Muscle of leg (tissue), 11 donors: ENCODE data around the gene PTGES. TPM values are rescaled to one million over a fixed set of nuclear protein-coding genes. Genes with fewer than 3 reads are reported as not detected.
"Not testable (repeated sequence)": the region's sequence is repeated elsewhere in the genome, so short reads cannot be mapped to it uniquely, and the experiment has no call there.

ENCODE experiments used
- DNase-seq: peaks from one replicate; pipeline ENCODE4 v3.0.0; 2013
- H3K27ac ChIP-seq: one replicate; pipeline ENCODE4 v1.5.1; 2013; ENCODE audit warnings: mild to moderate bottlenecking, low read length, control low read depth
- H3K27me3 ChIP-seq: one replicate; pipeline ENCODE4 v1.6.1; 2013; ENCODE audit warnings: low read length; ENCODE audit not compliant: control insufficient read depth, insufficient read depth
- H3K36me3 ChIP-seq: one replicate; pipeline ENCODE4 v1.6.1; 2013; ENCODE audit warnings: low read length; ENCODE audit not compliant: control insufficient read depth, insufficient read depth
- H3K4me1 ChIP-seq: one replicate; pipeline ENCODE4 v1.6.1; 2013; ENCODE audit warnings: low read length; ENCODE audit not compliant: control insufficient read depth, insufficient read depth
- H3K4me3 ChIP-seq: one replicate; pipeline ENCODE4 v1.5.1; 2013; ENCODE audit warnings: low read length, control low read depth
- H3K9me3 ChIP-seq: replicated peaks from 2 replicates; pipeline ENCODE4 v1.6.1; 2013; ENCODE audit warnings: low read depth, low read length; ENCODE audit not compliant: control insufficient read depth
- WGBS: methylation state at CpG from one replicate; pipeline ENCODE4 v1.1.5; 2013; ENCODE audit warnings: missing lambda C conversion rate; ENCODE audit not compliant: insufficient coverage; 5-methylcytosine and 5-hydroxymethylcytosine counted together
- polyA plus RNA-seq, 8 donors: library from polyadenylated mRNA; unstranded; fragments of 120-200 nt; gene quantifications; one replicate each; pipeline versions ENCODE4 v1.2.1 to v1.2.3, GENCODE V29; 2013; ENCODE audit warnings: inconsistent platforms in 1 of 8, low replicate concordance in 1 of 8; ENCODE audit not compliant: insufficient read length in 8 of 8, insufficient read depth in 1 of 8
- total RNA-seq: library from RNA; stranded (reverse); fragments of 120-200 nt; gene quantifications from one replicate; pipeline ENCODE4 v1.2.4, GENCODE V29; 2013

The PTGES gene
- total and polyA plus RNA-seq, 9 donors, result 6.7 to 10.5 (median 8.5) TPM

GRCh38 chr9:129773262-129774048, 20.6 kb upstream of the PTGES start:
- no peaks in the 10 kb centered on the region for H3K9me3 ChIP-seq

DNA sequence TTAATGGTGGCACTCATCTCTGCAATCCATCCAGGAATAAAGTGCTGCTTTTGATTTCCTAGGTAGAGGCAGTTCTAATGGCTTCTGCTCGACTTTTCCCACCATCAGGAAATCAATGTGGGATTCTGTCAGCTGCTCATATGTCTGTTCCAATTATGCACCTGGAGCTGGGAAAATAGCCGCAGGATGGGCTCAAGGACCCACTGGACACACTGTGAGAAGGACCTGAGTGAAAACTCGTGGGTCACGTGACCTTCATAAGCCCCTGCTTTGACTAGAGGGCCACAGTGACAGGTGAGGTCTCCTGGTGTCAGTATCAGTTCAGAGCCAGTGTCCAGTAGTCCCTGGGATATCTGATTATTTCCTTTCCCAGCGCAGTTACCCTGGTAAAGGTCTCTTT, 17.9 kb upstream of the PTGES start:
- Histone ChIP-seq H3K9me3 (no peaks in the 10 kb centered on the region), H3K4me3 (no peak overlapping the region), H3K36me3 (no peaks in the 10 kb centered on the region), H3K27me3 (no peaks in the 10 kb centered on the region), H3K27ac (no peak overlapping the region), H3K4me1 (peaks cover 5% of the 10 kb centered on the region)
- no peak for DNase-seq
- 59% methylated on average over 4 of the region's 5 CpGs for WGBS

More at GRCh38 chr9:129773262-129774048, 20.6 kb upstream of the PTGES start:
- no peaks in the 10 kb centered on the region for H3K36me3 ChIP-seq
- 80% methylated on average over 1 of the region's 10 CpGs for WGBS
- no peak overlapping the region for H3K4me3 ChIP-seq
- DNase-seq, result no peak
- no peaks in the 10 kb centered on the region for H3K27me3 ChIP-seq
- peaks cover 23% of the 10 kb centered on the region for H3K4me1 ChIP-seq
- no peak overlapping the region for H3K27ac ChIP-seq

- H3K36me3 ChIP-seq, result no peaks in the 10 kb centered on the region
- H3K4me1 ChIP-seq, result no peaks in the 10 kb centered on the region
- DNase-seq, result no peak
- H3K4me3 ChIP-seq, result no peak overlapping the region
- no peaks in the 10 kb centered on the region for H3K27me3 ChIP-seq
- H3K27ac ChIP-seq, result no peak overlapping the region
- 80% methylated on average over 4 of the region's 5 CpGs for WGBS
- no peaks in the 10 kb centered on the region for H3K9me3 ChIP-seq
These were observed 16.8 kb upstream of the PTGES start for GRCh38 chr9:129769669-129770068.

DNA sequence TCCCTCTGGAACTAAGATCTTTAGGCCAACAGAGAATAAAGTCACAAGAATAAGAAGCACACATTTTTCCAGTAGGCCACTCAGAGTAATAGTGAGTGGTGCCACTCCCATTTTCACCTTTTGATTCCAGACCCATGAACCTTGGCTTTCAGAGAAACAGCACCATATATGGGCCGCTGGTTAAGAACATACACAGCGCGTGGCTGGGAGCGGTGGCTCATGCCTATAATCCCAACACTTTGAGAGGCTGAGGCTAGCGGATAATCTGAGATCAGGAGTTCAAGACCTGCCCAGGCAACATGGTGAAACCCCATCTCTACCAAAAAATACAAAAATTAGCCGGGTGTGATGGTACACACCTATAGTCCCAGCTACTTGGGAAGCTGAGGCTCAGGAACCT, 15.6 kb upstream of the PTGES start:
- Histone ChIP-seq H3K36me3 (no peaks in the 10 kb centered on the region), H3K4me1 (peaks cover 3% of the 10 kb centered on the region), H3K4me3 (no peak overlapping the region), H3K27me3 (no peaks in the 10 kb centered on the region), H3K27ac (no peak overlapping the region), H3K9me3 (no peaks in the 10 kb centered on the region)
- no peak for DNase-seq
- 96% methylated on average over 4 of the region's 6 CpGs for WGBS

DNA sequence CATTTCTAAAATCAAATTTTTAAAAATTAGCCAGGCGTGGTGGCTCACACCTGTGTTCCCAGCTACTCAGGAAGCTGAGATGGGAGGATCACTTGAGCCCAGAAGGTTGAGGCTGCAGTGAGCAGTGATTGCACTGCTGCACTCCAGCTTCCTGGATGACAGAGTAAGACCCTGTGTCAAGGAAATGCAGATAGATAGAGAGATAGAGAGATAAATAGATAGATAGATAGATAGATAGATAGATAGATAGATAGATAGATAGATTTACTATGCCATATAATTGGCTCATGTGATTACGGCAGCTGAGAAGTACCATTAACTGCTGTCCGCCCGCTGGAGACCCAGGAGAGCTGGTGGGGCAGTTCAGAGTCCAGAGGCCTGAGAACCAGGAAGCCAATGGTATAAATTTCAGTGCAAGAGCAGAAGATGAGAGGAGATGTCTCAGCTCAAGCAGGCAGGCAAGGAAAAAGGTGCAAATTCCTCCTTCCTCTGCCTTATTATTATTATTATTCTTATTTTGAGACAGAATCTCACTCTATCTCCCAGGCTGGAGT, 13.0 kb upstream of the PTGES start:
- H3K36me3 ChIP-seq, result no peaks in the 10 kb centered on the region
- H3K27me3 ChIP-seq, result peaks cover 3% of the 10 kb centered on the region
- H3K27ac ChIP-seq, result no peak overlapping the region
- no peaks in the 10 kb centered on the region for H3K9me3 ChIP-seq
- peaks cover 22% of the 10 kb centered on the region for H3K4me1 ChIP-seq
- WGBS, result 90% methylated on average over 4 of the region's 4 CpGs
- H3K4me3 ChIP-seq, result no peak overlapping the region
- DNase-seq, result no peak

DNA sequence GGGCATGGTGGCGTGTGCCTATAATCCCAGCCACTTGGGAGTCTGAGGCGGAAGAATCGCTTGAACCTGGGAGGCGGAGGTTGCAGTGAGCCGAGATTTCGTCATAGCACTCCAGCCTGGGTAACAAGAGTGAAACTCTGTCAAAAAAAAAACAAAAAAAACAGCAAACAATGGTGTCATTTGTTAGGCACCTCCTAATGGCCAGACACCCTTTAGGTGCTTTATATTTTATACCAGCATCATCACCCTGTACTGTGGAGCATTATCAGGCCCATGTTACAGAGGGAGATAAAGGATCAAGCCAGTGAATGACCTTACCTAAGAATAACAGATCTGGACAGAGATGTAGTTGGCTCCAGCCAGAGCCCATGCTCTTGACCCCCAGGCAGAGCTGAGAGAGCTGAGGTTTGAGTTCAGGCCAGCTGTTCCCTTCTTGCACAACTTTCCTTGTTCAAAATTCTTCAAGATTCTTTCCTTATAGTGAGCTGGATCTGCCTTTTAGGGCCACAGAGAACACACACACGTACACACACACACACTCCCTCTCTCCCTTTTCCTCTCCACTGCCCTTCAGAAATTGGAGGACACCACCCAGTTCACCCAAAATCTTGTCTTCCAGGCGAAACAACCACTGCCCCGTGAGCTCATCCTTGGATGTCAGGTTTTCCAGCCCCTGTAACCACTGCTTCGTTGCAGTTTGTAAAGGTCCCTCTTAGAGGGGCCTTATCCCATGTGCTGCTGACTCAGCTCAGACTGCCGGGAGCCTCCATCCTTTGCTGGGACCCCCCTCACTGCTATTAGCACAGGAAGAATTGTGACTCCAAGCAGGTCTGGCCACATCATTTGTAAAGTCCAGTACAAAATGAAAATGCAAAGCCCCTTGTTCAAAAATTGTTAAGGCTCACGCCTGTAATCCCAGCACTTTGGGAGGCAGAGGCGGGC, 10.4 kb upstream of the PTGES start:
- Histone ChIP-seq H3K36me3 (no peaks in the 10 kb centered on the region), H3K9me3 (no peaks in the 10 kb centered on the region), H3K4me3 (no peak overlapping the region), H3K27me3 (peaks cover 3% of the 10 kb centered on the region), H3K27ac (peak overlapping the region; percentile 90), H3K4me1 (peaks cover 28% of the 10 kb centered on the region)
- DNase-seq, result peak; percentile 63
- WGBS, result 53% methylated on average over 12 of the region's 13 CpGs

DNA sequence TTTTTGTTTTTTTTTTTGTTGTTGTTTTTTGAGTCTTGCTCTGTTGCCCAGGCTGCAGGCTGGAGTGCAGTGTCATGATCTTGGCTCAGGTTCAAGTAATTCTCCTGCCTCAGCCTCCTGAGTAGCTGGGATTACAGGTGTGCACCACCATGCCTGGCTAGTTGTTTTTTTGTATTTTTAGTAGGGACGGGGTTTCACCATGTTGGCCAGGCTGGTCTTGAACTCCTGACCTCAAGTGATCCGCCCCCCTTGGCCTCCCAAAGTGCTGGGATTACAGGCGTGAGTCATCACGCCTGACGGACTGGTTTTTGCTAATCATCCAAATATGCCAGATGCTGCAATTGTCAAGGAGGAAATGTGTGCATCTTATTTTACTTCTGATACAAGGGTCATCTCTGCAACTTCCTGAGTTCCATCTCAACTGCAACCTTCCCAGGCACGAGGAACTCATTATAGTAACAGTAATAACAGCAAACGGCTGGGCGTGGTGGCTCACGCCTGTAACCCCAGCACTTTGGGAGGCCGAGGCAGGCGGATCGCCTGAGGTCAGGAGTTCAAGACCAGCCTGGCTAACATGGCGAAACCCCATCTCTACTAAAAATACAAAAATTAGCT, 9.6 kb upstream of the PTGES start:
- H3K27me3 ChIP-seq, H3K4me3 ChIP-seq, H3K9me3 ChIP-seq, H3K36me3 ChIP-seq: not testable (repeated sequence)
- DNase-seq, result peak; percentile 85
- 17% methylated on average over 1 of the region's 13 CpGs for WGBS
- Histone ChIP-seq H3K4me1 (peaks cover 28% of the 10 kb centered on the region), H3K27ac (peak overlapping the region; percentile 90)

DNA sequence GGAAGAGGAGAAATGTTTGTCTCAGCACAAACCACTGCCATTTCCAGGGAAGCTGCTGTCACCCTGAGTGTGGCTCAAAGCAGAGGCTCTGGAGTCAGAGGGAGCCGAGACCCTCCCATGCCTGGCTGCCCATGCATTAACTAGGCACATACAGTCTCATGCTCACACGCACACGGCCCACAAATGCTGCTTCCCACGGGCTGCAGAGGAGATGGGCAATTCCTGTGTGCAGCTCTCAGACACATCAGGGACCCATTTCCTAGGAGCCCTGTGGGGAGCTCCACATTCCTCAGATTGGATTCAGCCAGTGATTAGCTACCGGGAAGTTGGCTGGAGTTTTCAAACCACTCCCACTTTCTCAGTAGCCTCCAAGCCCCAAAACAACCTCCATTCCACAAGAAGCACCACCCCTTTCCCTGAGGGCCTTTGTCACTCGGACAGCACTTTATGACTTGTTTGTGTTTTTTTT, 9.1 kb upstream of the PTGES start:
- Histone ChIP-seq H3K9me3 (no peaks in the 10 kb centered on the region), H3K4me1 (peaks cover 28% of the 10 kb centered on the region), H3K27ac (peak overlapping the region; percentile 90), H3K36me3 (no peaks in the 10 kb centered on the region), H3K27me3 (peaks cover 3% of the 10 kb centered on the region), H3K4me3 (no peak overlapping the region)
- peak; percentile 89 for DNase-seq
- WGBS, result 18% methylated on average over 5 of the region's 6 CpGs

DNA sequence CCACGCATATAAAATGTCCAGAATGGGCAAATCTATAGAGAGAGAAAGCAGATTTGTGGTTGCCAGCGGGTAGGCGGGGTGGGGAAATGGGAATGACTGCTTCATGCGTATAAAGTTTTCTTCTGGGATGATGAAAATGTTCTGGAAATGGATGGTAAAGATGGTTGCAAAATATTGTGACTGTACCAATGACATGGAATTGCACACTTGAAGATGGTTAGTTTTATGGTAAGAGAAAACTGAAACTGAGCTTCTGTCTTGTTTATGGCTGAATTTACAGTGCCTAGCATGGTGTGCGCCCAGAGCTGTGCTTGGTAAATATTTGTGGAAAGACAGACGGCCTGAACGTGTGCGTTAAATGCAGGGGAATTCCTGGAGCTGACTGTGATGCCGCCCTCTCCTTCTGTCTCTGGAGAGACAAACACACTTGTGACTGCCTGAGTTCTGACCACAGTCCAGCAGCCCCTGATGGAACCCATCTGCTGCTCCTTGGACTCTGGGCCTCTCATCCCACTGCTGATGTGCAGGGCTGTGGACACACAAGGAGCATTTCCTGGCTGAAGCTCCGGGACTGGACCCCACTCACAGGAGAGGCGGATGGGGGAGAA, 8.6 kb upstream of the PTGES start:
- WGBS, result 36% methylated on average over 9 of the region's 11 CpGs
- no peak overlapping the region for H3K4me3 ChIP-seq

More for the DNA sequence above, 8.6 kb upstream of the PTGES start:
- peak; percentile 88 for DNase-seq
- Histone ChIP-seq H3K27me3 (peaks cover 3% of the 10 kb centered on the region), H3K9me3 (no peaks in the 10 kb centered on the region), H3K4me1 (peaks cover 28% of the 10 kb centered on the region), H3K36me3 (no peaks in the 10 kb centered on the region), H3K27ac (peak overlapping the region; percentile 90)
